Activated CD4-positive, CD25-positive, alpha-beta regulatory T cell treated with anti-CD3 and anti-CD28 coated beads, Interleukin-2, amount 50 U/mL, for 24 hours (primary cell): ENCODE measurements around the gene XRN2.

ENCODE experiments used
- ATAC-seq, 2 donors: fragments of 150-1000 bp; cut with Tn5 transposase; one replicate each; pipeline ENCODE4 v1.10.0; 2021; ENCODE audit warnings: mild to moderate bottlenecking in 1 of 2, moderate library complexity in 1 of 2

XRN2 gene

GRCh38 chr20:21433329-21433890 is 130.3 kb downstream of the XRN2 start:
- no peak for ATAC-seq

DNA sequence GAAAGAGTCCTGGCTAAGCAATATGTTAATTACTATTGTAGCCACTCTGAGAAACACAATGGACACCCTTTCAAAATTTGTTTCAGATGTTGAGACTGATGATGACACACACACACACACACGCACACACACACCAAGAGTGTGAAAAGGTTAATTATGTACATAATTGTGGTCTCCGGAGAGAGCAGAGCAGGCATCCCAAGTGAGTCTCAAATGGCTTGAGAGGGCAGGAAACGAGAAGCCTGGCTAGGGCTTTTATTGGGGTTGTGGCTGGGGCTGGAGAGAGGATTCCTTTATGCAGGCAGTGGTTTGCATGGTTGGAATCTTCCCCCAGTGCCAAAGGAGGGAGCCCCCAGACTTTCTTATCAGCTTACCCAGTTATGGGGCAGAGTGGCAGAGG is 132.4 kb downstream of the XRN2 start:
- ATAC-seq, result no peak

GRCh38 chr20:21436205-21436604 is 133.1 kb downstream of the XRN2 start:
- ATAC-seq, result no peak

- ATAC-seq, result no peak
Observed at GRCh38 chr20:21437248-21437647, 134.1 kb downstream of the XRN2 start.

GRCh38 chr20:21437816-21438215 is 134.7 kb downstream of the XRN2 start:
- ATAC-seq, result no peak
